SK-MEL-5 (cell line): ENCODE measurements around the gene FOXN3. TPM values are rescaled to one million over a fixed set of nuclear protein-coding genes. Genes with fewer than 3 reads are reported as not detected.

Source experiments
- DNase-seq: peaks from one replicate; pipeline ENCODE4 v3.0.0-alpha.2; 2016; ENCODE audit warnings: low read depth, low spot score
- in situ Hi-C: cut with HindIII; loops from 2 replicates; pipeline ENCODE4 v1.10.0; 2016; ENCODE audit warnings: low sequenced_read_pairs, high pct_unique_total_duplicates, low pct_unique_long_range_greater_than_20kb
- total RNA-seq: library from RNA; depleted of rRNA; stranded (reverse); fragments of >200 nt; shearing (Covaris generic); gene quantifications from 2 replicates; pipeline ENCODE4 v1.2.3, GENCODE V29; 2014

FOXN3 gene
- total RNA-seq, 1 experiment from 2014 or later, result 6.2 TPM

- in situ Hi-C loops, result no loop called here
- DNase-seq, result no peak
Observed at GRCh38 chr14:89397569-89398230, 19.3 kb downstream of the FOXN3 start.

GRCh38 chr14:89394972-89395371 is 22.1 kb downstream of the FOXN3 start:
- DNase-seq, result no peak
- in situ Hi-C loops, result no loop called here

- in situ Hi-C loops, result no loop called here
- DNase-seq, result no peak
Observed at GRCh38 chr14:89393222-89393745, 23.7 kb downstream of the FOXN3 start.

- in situ Hi-C loops, result no loop called here
- DNase-seq, result no peak
Observed at GRCh38 chr14:89392181-89392580, 24.9 kb downstream of the FOXN3 start.

GRCh38 chr14:89391556-89391955 is 25.5 kb downstream of the FOXN3 start:
- no peak for DNase-seq
- in situ Hi-C loops, result no loop called here

GRCh38 chr14:89391123-89391522 is 25.9 kb downstream of the FOXN3 start:
- DNase-seq, result no peak
- in situ Hi-C loops, result no loop called here

- in situ Hi-C loops, result no loop called here
- peak; percentile 19 for DNase-seq
Observed at GRCh38 chr14:89388853-89389252, 28.2 kb downstream of the FOXN3 start.

GRCh38 chr14:89387922-89388685 is 28.9 kb downstream of the FOXN3 start:
- in situ Hi-C loops, result no loop called here
- no peak for DNase-seq

- in situ Hi-C loops, result no loop called here
- no peak for DNase-seq
Observed at GRCh38 chr14:89386212-89386886, 30.7 kb downstream of the FOXN3 start.

- no peak for DNase-seq
- in situ Hi-C loops, result no loop called here
Observed at GRCh38 chr14:89384636-89385035, 32.4 kb downstream of the FOXN3 start.

- no peak for DNase-seq
- in situ Hi-C loops, result no loop called here
Observed at GRCh38 chr14:89384023-89384422, 33.0 kb downstream of the FOXN3 start.

- no peak for DNase-seq
- in situ Hi-C loops, result no loop called here
Observed at GRCh38 chr14:89382901-89383845, 33.9 kb downstream of the FOXN3 start.

- DNase-seq, result no peak
- in situ Hi-C loops, result no loop called here
Observed at GRCh38 chr14:89382487-89382886, 34.5 kb downstream of the FOXN3 start.

GRCh38 chr14:89379891-89380820 is 36.9 kb downstream of the FOXN3 start:
- in situ Hi-C loops, result no loop called here

GRCh38 chr14:89379006-89379405 is 38.0 kb downstream of the FOXN3 start:
- in situ Hi-C loops, result no loop called here
- DNase-seq, result no peak

More at GRCh38 chr14:89379891-89380820, 36.9 kb downstream of the FOXN3 start:
- DNase-seq, result no peak

GRCh38 chr14:89378119-89378518 is 38.9 kb downstream of the FOXN3 start:
- in situ Hi-C loops, result no loop called here
- DNase-seq, result no peak
